Measurements from ENCODE around the gene CCL13.

CCL13 gene

DNA sequence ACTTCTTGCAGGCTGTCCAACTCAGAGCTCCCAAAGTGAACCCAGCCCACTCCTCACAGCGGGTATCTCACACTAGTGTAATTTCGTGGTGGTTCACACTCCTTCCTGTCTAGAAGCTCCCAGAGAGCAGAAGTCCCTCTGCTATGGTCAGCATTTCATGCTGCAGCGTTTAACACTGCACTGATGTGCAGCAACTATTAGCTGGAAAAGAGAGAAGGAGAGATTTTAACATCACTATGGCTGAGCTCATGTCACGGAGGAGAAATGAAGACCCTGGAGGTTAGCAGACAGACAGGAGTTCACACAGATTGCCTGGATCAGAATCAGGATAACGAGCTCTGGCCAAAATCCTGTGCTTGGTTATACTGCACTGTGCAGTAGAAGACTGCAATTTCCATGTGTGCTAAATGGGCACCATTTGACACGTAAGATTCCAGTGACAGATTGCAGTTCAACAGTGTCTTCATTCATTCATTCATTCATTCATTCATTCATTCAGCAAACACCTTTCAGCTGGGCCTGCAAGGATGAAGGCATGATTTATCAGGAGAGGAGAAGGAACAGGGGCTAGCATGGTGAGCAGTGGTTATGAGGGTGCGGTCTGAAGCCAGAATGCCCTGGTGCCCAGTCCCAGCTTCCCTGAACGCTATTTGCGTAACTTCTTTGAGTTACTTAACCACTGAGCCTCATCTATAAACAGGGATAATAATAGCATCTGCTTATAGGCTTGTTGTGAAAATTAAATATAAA lies 12.1 kb downstream of the CCL13 start:
- Histone ChIP-seq H3K4me3 (ENCODE audit: low read depth in 1 of 5, low read length in 5 of 5) (no peak overlapping the region), H3K36me3 (ENCODE audit: control insufficient read depth in 5 of 5, insufficient read depth in 5 of 5, low read length in 5 of 5) (no peaks in the 10 kb centered on the region), H3K9me3 (ENCODE audit: control insufficient read depth in 5 of 5, low read length in 5 of 5) (no peaks in the 10 kb centered on the region), H3K27ac (ENCODE audit: low read depth, low read length) (no peak overlapping the region), H3K27me3 (ENCODE audit: control insufficient read depth in 5 of 5, insufficient read depth in 4 of 5, low read length in 5 of 5) (no peaks in the 10 kb centered on the region), H3K9ac (ENCODE audit: low read length in 5 of 5) (no peak overlapping the region), H3K4me1 (ENCODE audit: control insufficient read depth in 5 of 5, insufficient read depth in 5 of 5, low read length in 5 of 5) (peaks cover 0 to 33% (median 27%) of the 10 kb centered on the region in 5 donors)

DNA sequence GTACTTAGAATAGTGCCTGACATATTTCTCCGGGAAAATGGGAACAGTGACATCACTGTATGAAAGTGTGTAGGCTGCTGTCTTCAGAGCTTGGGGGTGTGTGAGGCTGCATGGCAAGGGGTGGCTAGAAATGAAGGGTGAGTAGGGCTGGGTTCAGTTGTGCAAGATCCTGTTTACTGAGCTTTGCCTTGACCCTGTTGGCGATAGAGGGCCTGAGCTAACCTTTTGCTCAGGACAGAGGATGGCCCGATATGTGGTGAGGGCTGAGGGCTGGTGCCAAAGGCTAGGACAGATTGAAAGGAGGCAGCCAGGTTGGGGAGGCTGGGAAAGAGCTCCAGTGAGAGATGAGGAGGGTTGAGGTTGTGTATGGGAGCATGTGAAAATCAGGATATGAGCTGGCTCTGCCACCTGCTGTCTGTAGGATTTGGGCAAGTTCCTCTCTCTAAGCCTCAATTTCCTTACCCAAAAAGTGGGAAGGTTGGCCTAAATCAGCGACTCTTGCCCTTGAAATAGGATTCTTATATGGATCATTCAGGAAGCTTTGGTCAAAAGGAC lies 12.7 kb downstream of the CCL13 start:
- Histone ChIP-seq H3K36me3 (ENCODE audit: control insufficient read depth in 5 of 5, insufficient read depth in 5 of 5, low read length in 5 of 5) (no peaks in the 10 kb centered on the region), H3K4me3 (ENCODE audit: low read depth in 1 of 5, low read length in 5 of 5) (peak overlapping the region in 1 of 5 donors; percentile 5), H3K27ac (ENCODE audit: low read depth, low read length) (no peak overlapping the region), H3K9me3 (ENCODE audit: control insufficient read depth in 5 of 5, low read length in 5 of 5) (no peaks in the 10 kb centered on the region), H3K27me3 (ENCODE audit: control insufficient read depth in 5 of 5, insufficient read depth in 4 of 5, low read length in 5 of 5) (no peaks in the 10 kb centered on the region), H3K4me1 (ENCODE audit: control insufficient read depth in 5 of 5, insufficient read depth in 5 of 5, low read length in 5 of 5) (peaks cover 0 to 33% (median 27%) of the 10 kb centered on the region in 5 donors), H3K9ac (ENCODE audit: low read length in 5 of 5) (no peak overlapping the region)

DNA sequence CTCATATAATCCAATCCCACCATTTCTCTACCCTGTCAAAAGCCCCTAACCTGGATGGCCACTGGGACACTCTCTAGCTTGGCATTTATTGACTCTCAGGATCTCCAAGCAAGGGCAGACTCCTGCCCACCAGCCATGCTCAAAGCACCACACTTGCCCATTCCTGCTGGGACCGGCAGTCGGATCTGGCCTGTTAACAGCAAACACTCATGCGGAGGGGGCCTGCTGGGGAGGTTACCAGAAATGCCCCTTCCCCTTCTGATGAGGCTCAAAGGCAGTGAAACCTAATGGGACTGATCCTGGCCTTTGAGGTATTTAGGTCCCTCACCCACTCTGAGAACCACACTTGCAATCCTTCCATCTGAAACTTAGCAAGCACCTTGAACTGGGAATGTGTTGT lies 13.3 kb downstream of the CCL13 start:
- Histone ChIP-seq H3K9ac (ENCODE audit: low read length in 5 of 5) (no peak overlapping the region), H3K9me3 (ENCODE audit: control insufficient read depth in 5 of 5, low read length in 5 of 5) (no peaks in the 10 kb centered on the region), H3K4me1 (ENCODE audit: control insufficient read depth in 5 of 5, insufficient read depth in 5 of 5, low read length in 5 of 5) (peaks cover 0 to 33% (median 27%) of the 10 kb centered on the region in 5 donors), H3K36me3 (ENCODE audit: control insufficient read depth in 5 of 5, insufficient read depth in 5 of 5, low read length in 5 of 5) (no peaks in the 10 kb centered on the region), H3K4me3 (ENCODE audit: low read depth in 1 of 5, low read length in 5 of 5) (no peak overlapping the region), H3K27ac (ENCODE audit: low read depth, low read length) (no peak overlapping the region), H3K27me3 (ENCODE audit: control insufficient read depth in 5 of 5, insufficient read depth in 4 of 5, low read length in 5 of 5) (no peaks in the 10 kb centered on the region)

DNA sequence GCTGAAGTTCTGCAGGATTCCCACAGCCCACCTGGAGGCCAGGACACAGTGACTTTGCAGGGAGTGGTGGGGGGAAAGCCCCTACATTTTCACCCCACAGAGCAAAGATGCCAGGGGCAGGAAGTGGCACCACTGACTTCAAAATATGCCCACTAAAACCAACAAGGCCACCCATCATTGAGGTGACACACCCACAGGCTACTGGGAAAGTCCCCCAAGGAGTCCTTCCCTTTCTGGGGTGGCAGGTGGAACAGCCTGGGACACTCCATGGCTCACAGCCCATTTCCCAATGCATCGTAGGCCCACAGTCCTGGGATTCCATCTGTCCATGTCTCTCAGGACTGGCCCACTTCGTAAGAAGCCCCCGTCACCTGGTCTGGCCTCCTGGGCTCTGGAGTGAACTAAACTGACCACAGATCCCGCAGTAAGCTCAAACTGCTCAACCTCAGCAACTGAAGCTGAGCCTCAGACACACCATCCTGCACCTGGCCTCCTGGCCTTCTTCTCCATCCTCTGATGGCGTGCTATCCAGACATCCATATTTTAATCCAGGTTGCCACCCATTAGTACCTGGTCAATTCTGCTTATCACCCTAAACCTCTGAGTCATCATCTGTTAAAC lies 14.2 kb downstream of the CCL13 start:
- no peaks in the 10 kb centered on the region for H3K36me3 ChIP-seq (ENCODE audit: control insufficient read depth in 5 of 5, insufficient read depth in 5 of 5, low read length in 5 of 5)
- no peaks in the 10 kb centered on the region for H3K9me3 ChIP-seq (ENCODE audit: control insufficient read depth in 5 of 5, low read length in 5 of 5)
- H3K4me1 ChIP-seq (ENCODE audit: control insufficient read depth in 5 of 5, insufficient read depth in 5 of 5, low read length in 5 of 5) = peaks cover 0 to 33% (median 27%) of the 10 kb centered on the region in 5 donors
- no peak overlapping the region for H3K27ac ChIP-seq (ENCODE audit: low read depth, low read length)
- no peaks in the 10 kb centered on the region for H3K27me3 ChIP-seq (ENCODE audit: control insufficient read depth in 5 of 5, insufficient read depth in 4 of 5, low read length in 5 of 5)
- H3K9ac ChIP-seq (ENCODE audit: low read length in 5 of 5) = no peak overlapping the region
- H3K4me3 ChIP-seq (ENCODE audit: low read depth in 1 of 5, low read length in 5 of 5) = no peak overlapping the region

DNA sequence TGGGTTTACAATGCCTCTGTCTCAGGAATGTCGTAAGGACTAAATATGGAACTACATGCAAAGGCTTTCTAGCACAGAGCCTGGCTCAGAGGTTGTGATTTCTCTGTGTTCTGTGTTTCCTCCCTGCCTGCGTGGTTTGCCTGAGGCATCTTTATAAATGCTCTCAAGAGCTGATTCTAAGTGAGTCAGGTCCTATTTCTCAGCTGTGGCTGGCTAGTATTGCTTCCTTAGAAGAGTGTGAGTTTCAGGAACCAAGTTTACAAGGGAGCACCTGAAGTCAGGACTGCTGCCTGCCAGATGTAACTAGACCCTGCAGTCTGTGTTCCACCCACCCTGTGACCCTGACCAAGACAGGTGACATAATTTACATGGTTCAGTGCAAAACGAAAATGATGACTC lies 14.7 kb downstream of the CCL13 start:
- H3K9ac ChIP-seq (ENCODE audit: low read length in 5 of 5) = no peak overlapping the region
- no peak overlapping the region for H3K4me3 ChIP-seq (ENCODE audit: low read depth in 1 of 5, low read length in 5 of 5)
- no peaks in the 10 kb centered on the region for H3K9me3 ChIP-seq (ENCODE audit: control insufficient read depth in 5 of 5, low read length in 5 of 5)
- no peaks in the 10 kb centered on the region for H3K36me3 ChIP-seq (ENCODE audit: control insufficient read depth in 5 of 5, insufficient read depth in 5 of 5, low read length in 5 of 5)
- peaks cover 0 to 33% (median 27%) of the 10 kb centered on the region in 5 donors for H3K4me1 ChIP-seq (ENCODE audit: control insufficient read depth in 5 of 5, insufficient read depth in 5 of 5, low read length in 5 of 5)
- no peak overlapping the region for H3K27ac ChIP-seq (ENCODE audit: low read depth, low read length)
- no peaks in the 10 kb centered on the region for H3K27me3 ChIP-seq (ENCODE audit: control insufficient read depth in 5 of 5, insufficient read depth in 4 of 5, low read length in 5 of 5)

DNA sequence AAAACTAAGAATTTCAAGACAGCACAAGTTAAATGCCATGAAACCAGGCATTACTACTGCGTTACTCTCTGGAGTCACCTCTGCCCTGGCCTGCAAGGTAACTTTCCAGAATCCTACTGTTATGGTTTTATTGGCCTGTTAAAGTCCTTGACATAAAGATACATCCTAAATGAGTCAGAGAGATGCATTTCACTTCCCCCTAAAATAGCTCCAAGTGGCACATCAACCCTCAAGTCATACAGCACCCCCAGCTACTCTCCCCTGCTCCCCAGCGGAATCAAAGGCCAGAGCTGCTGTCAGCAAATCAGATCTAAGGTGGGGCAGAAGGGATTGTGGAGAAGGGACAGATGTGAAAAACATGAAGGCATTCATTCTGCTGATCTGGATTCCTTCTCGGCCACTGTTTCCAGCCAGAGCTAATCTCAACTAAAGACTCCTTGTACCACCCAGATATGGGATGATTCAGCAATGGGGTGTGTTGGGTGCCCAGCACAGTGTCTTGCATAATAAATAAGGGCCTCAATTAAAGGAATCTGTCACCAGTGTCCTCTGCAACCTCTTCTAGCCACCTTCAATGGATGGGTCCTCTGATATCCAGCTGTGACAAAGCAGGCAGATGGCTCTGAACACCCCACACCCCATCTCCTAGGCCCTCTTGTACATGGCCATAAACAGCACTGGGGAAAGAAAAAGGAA lies 15.3 kb downstream of the CCL13 start:
- Histone ChIP-seq H3K27ac (ENCODE audit: low read depth, low read length) (no peak overlapping the region), H3K4me1 (ENCODE audit: control insufficient read depth in 5 of 5, insufficient read depth in 5 of 5, low read length in 5 of 5) (peaks cover 0 to 29% (median 25%) of the 10 kb centered on the region in 5 donors), H3K4me3 (ENCODE audit: low read depth in 1 of 5, low read length in 5 of 5) (no peak overlapping the region), H3K9ac (ENCODE audit: low read length in 5 of 5) (no peak overlapping the region), H3K36me3 (ENCODE audit: control insufficient read depth in 5 of 5, insufficient read depth in 5 of 5, low read length in 5 of 5) (no peaks in the 10 kb centered on the region), H3K9me3 (ENCODE audit: control insufficient read depth in 5 of 5, low read length in 5 of 5) (no peaks in the 10 kb centered on the region), H3K27me3 (ENCODE audit: control insufficient read depth in 5 of 5, insufficient read depth in 4 of 5, low read length in 5 of 5) (no peaks in the 10 kb centered on the region)

DNA sequence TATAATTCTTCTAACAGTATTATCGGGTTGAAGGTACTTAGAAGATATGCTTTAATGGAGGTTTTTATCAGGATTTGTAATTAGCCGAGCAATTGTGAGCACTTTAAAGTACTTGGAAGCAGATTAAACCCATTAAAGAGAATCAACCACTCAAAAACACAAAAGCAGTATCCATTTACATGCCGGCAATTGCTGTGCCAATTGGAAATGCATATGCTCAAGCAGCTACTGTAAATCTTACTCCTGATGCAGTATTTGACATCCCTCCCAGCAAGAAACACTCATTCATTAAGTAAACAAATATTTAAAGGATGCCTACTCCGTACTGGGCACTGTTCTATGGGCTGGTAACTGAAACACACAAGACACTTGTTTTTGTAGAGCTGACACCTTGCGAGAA lies 18.2 kb downstream of the CCL13 start:
- Histone ChIP-seq H3K36me3 (ENCODE audit: control insufficient read depth in 5 of 5, insufficient read depth in 5 of 5, low read length in 5 of 5) (no peaks in the 10 kb centered on the region), H3K4me1 (ENCODE audit: control insufficient read depth in 5 of 5, insufficient read depth in 5 of 5, low read length in 5 of 5) (peaks cover 0 to 13% (median 7%) of the 10 kb centered on the region in 5 donors), H3K4me3 (ENCODE audit: low read depth in 1 of 5, low read length in 5 of 5) (no peak overlapping the region), H3K27me3 (ENCODE audit: control insufficient read depth in 5 of 5, insufficient read depth in 4 of 5, low read length in 5 of 5) (no peaks in the 10 kb centered on the region), H3K27ac (ENCODE audit: low read depth, low read length) (no peak overlapping the region), H3K9me3 (ENCODE audit: control insufficient read depth in 5 of 5, low read length in 5 of 5) (no peaks in the 10 kb centered on the region), H3K9ac (ENCODE audit: low read length in 5 of 5) (no peak overlapping the region)

DNA sequence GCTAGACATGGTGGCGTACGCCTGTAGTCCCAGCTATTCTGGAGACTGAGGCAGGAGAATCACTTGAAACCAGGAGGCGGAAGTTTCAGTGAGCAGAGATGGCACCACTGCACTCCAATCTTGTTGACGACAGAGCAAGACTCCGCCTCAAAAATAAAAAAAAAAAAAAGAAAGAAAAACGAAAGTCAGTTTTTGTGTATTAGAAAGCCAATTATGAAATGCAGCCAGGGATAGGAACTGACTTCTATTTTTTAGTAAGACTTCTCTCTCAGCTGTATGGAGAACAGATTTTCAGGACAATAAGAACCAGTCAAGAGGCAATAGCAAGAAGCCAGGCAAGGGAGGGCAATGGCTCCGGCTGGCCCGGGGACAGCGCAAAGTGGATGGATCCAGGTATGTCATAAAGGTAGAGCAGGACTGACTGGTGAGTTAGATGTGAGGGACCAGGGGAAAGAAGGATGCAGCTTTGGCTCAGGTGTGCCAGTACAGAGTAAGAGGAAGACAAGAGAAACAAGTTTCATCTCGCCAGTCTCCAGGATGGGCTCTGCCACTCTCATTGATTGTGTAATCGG lies 19.2 kb downstream of the CCL13 start:
- no peaks in the 10 kb centered on the region for H3K9me3 ChIP-seq (ENCODE audit: control insufficient read depth in 5 of 5, low read length in 5 of 5)
- peaks cover 0 to 10% (median 7%) of the 10 kb centered on the region in 5 donors for H3K4me1 ChIP-seq (ENCODE audit: control insufficient read depth in 5 of 5, insufficient read depth in 5 of 5, low read length in 5 of 5)
- H3K27me3 ChIP-seq (ENCODE audit: control insufficient read depth in 5 of 5, insufficient read depth in 4 of 5, low read length in 5 of 5) = no peaks in the 10 kb centered on the region
- no peak overlapping the region for H3K27ac ChIP-seq (ENCODE audit: low read depth, low read length)
- H3K36me3 ChIP-seq (ENCODE audit: control insufficient read depth in 5 of 5, insufficient read depth in 5 of 5, low read length in 5 of 5) = no peaks in the 10 kb centered on the region
- H3K4me3 ChIP-seq (ENCODE audit: low read depth in 1 of 5, low read length in 5 of 5) = no peak overlapping the region
- H3K9ac ChIP-seq (ENCODE audit: low read length in 5 of 5) = no peak overlapping the region

DNA sequence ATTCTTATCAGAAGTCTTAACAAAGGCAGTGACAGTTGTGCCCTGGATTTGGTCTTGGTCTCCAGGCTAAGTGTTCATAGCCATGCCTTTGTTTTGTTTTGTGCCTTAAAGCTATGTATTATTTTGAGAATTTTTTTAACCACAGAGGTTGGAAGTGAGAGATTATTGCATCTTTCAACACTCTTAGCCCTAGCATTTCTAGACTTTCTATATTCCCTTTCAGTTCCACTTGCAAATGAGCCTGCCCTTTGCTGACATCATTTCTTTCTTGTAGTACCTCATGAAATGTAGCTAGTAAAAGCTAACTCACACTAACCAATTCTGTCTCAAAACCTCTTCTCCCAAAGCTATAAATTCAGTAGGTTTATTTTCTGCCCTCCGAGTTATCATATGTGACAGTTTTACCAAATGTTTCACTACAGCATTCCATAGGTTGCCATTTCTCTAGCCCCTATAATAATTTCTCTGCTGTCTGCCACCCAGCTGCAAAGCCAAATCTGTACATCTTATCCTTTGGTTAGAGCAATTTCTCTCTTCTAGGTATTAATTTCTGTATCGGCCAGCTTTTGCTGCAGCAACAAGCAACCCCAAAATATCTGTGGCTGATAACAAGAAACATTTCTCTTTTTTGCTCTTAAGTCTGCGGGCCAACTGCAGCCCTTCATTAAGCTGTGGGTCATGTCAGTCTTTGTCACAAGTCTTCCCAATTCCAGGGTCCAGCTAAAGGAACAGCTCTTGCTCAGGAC lies 21.0 kb downstream of the CCL13 start:
- H3K4me3 ChIP-seq (ENCODE audit: low read depth in 1 of 5, low read length in 5 of 5) = no peak overlapping the region
- no peak overlapping the region for H3K9ac ChIP-seq (ENCODE audit: low read length in 5 of 5)
- H3K27ac ChIP-seq (ENCODE audit: low read depth, low read length) = no peak overlapping the region
- H3K27me3 ChIP-seq (ENCODE audit: control insufficient read depth in 5 of 5, insufficient read depth in 4 of 5, low read length in 5 of 5) = no peaks in the 10 kb centered on the region
- no peaks in the 10 kb centered on the region for H3K9me3 ChIP-seq (ENCODE audit: control insufficient read depth in 5 of 5, low read length in 5 of 5)
- peaks cover 0 to 10% (median 8%) of the 10 kb centered on the region in 5 donors for H3K4me1 ChIP-seq (ENCODE audit: control insufficient read depth in 5 of 5, insufficient read depth in 5 of 5, low read length in 5 of 5)
- H3K36me3 ChIP-seq (ENCODE audit: control insufficient read depth in 5 of 5, insufficient read depth in 5 of 5, low read length in 5 of 5) = no peaks in the 10 kb centered on the region
